ENCODE results near the gene MOSPD2.

The MOSPD2 gene

DNA sequence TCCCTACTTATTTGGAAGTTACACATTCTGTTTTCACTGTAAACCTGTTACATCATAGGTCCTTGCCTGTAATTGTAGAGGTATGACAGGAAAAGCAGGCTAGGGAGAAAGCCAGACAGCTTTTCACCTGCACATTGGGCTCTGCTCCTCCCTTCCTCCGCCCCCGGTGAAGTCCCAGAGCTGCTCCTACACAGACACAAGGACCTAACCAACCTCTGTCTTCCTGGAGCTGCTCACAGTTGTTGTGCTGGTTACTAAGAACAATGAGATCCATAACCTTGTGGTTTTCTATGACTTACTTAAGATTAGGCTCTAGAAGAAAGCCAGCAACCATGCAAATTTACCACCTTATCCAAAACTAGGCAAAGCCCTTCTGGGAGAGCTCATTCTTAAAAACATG is 40.0 kb downstream of the MOSPD2 start:
- no peak for DNase-seq

DNA sequence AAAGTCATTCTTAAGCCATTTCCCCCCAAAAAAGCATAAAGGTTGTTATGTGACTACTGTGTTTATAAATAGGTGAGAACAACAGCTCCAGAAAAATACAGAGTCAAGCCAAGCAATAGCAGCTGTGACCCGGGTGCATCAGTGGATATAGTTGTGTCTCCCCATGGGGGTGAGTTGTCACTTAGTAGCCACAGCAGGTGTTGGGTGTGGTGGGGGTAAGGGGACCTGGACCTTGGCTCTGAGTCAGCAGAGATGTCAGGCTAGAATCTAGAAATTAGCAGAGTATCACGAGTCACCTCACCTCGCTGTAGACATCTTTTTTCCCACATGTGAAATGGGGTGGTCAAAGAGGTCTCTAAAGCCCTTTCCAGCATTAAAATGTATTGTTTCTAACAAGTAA is 42.4 kb downstream of the MOSPD2 start:
- no peak for DNase-seq

DNA sequence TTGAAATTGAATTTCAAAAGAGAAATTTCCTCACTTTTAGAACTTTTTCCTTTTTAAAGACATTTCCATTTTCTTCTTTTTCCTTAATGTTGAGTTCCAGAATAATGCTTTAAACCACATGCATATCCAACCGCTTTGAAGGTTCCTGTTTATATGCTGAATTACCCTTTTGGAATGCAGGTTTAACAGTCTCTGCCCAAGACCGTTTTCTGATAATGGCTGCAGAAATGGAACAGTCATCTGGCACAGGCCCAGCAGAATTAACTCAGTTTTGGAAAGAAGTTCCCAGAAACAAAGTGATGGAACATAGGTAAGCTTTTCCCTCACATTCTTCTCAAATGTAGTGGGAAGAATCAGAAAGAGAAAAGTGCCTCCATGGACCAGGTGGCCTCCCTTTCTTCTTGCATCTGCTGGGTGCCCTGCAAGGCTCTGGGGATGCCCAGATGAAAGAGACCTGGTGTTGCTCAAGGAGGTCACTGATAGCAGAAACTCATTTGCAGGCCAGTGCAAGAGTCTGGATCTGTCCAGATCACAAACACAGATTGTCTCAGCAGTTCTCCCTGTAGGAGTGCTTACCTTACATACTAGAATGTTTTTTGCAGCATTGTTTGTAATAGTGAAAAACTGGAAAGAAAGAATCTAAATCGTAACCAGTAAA is 42.9 kb downstream of the MOSPD2 start:
- DNase-seq: no peak

DNA sequence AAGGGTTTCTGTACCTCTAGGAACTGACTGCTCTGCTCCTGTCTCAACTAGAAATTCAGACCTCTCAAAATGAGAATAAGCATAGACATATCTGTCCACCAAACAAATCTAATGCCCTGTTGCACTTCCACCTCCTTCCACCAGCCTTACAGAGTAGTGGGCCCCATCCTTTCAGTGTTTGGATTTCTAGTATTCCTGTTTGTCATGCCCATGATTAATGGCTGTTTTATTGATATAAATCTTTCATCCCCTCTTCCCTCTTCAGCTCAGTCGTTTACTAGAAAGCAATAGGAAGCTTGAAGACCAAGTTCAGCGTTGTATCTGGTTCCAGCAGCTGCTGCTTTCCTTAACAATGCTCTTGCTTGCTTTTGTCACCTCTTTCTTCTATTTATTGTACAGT is 46.2 kb downstream of the MOSPD2 start:
- no peak for DNase-seq

DNA sequence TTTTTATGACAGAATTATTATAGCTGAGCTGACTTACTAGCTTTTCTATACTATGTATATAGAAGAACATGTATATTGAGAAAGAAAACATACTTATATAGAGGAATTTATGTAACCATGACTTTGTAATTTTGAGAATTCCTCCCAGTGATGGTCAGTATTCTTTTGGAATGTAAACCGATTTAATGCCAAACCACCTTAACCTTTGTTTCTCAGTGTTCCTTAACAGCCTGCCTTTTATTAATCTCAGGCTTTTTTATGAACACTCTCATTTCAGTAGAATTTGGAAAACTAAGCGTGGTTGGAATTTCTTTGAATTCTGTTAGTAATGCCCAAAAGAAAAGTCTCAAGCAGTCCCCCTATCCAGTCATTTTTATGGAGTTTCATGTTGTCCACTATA is 47.0 kb downstream of the MOSPD2 start:
- DNase-seq: no peak

DNA sequence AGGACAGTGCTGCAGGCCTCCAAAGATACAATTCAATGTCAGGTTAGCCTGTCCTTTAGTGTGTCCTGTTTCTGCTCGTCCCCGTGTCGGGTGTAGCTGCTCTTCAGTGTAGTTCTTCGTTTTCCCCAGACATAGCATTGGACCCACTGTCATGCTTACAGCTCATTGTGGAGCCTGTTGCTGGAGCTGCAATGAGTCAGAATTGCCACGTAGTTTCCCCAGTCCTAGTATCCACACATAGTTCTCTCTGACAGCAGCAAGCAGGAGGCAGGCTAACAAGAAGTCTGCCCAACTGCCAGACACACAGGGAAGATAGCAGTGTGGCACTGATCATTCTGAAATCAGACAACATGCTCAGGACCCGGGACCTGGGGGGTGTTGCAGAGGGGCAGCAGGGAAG is 49.2 kb downstream of the MOSPD2 start:
- no peak for DNase-seq

DNA sequence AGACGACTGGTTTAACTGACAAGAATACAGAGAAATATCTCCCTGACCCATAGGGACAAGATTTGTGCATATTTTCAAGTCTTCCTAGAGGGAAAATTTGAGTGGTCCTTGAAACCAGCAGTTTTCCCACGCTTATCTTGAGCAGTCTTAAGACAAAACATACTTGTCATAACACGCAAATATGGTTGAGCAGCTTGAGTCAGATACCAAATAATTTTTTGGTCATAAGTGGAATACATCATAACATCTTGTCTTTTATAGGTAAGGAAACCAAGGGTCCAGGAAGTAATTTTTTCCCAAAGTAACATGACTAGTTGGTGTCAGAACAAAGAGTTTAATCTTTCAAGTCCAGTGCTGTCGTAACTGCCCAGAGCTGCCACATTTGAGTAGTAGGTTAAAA is 50.5 kb downstream of the MOSPD2 start:
- DNase-seq: no peak

DNA sequence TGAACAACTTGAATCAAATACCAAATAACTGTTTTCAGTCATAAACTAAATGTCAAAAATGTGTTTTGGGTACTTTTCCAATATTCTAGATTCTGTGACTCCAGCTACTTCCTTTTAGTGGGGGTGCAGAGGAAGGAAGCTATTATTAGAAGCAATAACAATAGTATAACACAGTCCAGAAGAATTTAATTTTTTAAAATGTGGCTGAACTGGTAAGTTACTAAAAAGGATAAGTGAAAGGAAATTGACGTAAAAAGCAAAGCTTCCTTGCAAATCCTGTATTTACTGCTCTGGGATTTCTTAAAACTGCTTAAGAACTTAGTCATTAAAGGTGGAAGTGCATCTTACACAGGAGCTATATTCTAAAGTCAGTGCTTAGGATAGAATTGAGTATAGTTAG is 53.2 kb downstream of the MOSPD2 start:
- DNase-seq: no peak

DNA sequence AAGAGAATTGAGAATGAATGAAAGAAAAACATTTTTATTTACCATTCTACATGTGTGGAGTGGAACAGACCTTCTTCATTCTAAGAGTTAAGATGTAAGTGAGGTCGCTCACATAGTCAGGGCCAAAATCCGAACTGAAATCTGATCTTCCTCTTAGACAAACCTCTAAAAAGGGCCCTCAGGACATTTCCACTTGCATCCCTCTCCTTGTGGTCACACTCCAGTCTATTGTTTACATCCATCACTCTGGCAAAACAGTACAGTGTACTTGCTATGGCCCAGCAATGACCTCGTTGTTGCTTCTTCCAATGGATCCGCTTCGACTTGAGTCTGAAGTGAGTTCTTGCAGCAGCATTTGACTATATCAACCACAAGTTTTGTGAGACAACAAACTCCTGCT is 54.2 kb downstream of the MOSPD2 start:
- DNase-seq: no peak

DNA sequence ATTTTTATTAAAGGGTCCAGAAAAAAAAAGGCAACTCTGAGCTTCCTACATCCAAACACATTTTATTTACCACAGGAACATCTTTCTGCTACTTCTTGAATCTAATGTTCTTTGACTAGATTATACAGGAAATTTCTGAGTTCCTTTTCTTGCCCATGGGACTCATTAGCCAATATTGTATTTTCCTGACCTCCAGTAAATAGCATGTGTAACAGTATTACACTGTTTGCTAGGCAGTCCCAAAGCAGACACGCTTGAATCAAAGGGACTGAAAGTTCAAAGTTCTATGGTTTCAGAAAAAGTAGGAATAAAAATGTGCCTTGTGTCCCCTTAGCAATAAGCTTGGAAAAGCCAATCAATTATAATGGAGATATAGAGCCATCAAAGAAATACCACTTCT is 57.4 kb downstream of the MOSPD2 start:
- no peak for DNase-seq

DNA sequence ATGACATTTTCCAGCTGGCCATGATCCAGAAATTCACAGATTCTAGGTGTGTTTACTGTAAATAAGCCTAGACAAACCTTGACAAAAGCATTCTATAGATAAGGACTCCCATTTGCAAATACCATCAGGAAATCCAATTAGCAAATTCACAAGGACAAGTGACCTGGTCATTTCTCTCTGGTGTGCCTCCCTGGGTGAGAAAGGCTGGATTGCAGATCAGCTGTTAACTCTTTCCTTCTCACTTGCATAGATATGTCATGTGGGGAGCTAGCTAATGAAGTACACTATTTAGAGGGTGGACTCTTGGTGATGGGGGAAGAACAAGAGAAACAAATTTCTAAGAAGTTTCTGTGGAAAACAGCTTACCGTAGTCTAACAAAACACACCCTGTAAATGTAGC is 58.9 kb downstream of the MOSPD2 start:
- DNase-seq: no peak

DNA sequence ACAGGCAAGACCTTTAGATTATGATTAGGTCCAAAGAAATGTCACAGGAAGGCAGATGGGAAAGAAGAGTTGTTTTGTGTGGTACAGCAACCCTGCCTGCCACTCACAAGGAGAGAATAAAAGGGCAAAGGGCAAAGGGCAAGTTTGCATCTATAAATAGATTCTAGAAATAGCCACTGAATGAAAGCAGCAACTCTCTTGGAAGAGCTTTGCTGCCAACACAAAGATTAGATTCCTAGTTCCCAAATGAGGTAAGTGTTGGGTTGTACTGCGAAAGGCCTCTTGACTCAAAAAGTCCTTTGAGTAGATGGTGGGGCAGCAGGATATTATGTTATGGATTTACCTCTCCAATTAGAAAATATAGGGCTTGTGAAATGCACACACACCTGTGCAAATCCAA is 61.2 kb downstream of the MOSPD2 start:
- DNase-seq: no peak

DNA sequence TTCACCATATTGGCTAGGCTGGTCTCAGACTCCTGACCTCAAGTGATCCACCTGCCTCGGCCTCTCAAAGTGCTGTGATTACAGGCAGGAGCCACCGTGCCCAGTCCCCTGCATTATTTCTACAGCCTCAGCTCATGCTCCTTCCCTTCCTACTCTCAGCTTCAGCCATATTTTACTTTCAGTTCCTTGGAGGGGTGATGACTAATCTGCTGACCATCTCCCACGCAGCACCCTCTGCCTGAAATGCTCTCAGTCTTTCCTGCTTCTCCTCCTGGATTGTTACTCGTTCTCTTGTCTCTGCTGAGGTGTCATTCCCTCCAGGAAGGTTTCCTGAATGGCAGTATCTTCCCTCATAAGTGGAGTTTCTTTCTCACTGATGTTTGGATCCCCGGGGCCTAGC is 63.3 kb downstream of the MOSPD2 start:
- DNase-seq: no peak

DNA sequence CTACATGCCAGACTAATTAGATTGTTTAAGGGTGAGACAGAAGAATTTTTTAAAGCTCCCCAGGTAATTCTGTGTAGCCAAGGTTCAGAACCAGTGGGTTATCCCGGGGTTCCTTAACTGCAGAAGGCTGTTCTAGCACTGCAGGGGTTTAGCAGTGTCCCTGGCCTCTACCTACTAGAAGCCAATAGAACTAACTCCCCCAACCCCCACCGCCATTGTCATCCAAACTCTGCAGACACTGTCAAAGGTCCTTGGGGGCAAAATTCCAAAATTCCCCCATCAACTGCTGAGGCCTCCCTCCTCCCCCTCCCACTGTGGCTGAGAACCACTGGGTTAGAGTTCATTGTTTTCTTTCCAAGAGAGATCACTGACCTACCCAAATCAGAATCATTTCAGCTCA is 66.4 kb downstream of the MOSPD2 start:
- DNase-seq: no peak

DNA sequence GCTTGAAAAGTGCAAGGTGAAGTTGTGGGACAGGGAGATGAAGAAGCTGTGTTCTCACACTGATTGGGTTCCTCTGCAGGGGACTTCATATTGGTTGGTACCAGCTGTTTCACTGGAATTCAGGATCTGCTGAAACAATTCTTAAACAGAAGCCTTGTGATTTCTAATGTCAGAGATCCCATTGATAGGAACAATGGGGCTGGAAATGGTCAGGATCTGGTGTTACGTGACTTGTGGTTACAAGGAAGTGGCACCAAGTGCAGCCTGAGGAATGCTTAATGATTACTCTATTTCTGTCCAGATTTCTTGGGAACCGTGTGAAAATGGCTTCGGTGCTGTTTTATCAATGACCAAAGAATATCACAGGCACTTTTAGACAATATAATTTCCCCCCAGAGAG is 68.1 kb downstream of the MOSPD2 start:
- no peak for DNase-seq

DNA sequence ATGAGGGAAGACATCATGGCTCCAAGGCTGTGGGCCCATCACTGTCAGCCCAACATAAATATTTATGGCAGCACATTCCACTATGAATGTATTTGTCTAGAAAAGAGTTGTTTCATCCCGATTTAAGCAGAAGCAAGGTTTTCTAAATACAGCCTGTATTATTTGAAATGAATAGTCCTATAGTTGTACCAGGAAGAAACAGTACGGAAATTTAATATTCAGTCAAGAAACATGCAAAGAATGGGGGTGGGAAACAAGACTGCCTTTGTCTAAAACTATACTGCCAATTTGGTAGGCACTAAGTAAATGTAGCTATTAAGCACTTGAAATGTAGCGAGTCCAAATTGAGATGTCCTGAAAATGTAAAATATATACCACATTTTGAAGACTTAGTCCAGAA is 69.1 kb downstream of the MOSPD2 start:
- DNase-seq: no peak

DNA sequence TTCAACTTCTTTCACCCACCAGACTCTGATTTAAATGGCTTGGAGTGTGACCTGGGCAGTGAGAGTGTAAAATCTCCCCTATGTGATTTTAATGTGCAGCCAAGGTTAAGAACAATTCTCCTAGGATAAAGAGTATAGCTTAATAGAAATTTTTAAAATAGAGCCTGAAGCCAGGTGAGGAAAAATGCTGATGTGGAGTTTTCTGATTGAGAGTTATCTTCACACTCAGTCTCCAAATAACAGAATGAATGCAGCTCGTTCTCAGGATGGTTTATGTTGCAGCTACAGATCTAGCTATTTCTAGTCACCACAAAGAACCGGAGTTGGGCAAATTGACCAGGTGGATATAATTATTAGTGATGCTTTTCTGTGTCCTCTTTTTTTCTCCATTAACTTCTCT is 70.7 kb downstream of the MOSPD2 start:
- DNase-seq: no peak

DNA sequence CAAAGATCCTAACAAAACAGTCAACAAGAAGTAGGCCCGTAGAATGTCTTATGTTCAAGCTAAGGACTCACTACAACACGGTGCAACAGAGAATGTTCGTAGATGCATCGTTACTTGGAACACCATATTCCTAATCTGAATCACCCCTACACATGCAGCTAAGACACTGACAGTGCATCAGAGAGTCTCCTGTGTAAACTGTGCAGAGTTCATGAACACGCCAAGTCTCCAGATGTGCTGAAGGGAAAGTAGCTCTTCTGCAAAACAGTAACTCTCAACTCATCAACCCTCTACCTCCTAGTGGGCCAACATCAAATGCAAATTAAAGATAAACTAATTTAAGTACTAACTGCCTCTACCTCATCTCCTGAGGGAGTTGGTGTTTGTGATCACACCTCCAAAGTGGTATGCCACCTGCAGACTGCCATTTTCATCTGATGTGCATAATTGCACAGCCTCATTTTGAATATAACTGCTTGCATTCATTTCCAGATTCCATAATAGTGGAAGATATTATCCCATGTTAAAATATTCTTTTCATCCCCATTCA is 73.5 kb downstream of the MOSPD2 start:
- no peak for DNase-seq

DNA sequence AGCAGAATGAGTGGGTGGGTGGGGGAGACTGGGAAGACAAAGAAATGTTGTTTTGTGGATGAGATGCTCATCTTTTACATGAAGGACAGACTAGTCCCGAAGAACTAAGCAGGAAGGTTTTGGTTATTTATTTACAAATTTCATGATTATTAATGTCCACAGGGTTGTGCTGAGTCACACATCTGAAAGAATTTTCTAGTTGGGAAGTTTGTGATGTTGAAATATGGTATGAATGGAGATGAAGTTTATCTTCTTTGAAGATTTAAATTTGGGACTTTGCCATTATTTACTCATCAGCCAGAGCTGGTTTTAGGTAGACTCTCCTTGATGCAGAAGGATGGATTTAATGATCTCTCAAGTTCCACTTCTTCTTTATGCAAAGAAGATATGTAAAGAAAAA is 75.5 kb downstream of the MOSPD2 start:
- DNase-seq: no peak

DNA sequence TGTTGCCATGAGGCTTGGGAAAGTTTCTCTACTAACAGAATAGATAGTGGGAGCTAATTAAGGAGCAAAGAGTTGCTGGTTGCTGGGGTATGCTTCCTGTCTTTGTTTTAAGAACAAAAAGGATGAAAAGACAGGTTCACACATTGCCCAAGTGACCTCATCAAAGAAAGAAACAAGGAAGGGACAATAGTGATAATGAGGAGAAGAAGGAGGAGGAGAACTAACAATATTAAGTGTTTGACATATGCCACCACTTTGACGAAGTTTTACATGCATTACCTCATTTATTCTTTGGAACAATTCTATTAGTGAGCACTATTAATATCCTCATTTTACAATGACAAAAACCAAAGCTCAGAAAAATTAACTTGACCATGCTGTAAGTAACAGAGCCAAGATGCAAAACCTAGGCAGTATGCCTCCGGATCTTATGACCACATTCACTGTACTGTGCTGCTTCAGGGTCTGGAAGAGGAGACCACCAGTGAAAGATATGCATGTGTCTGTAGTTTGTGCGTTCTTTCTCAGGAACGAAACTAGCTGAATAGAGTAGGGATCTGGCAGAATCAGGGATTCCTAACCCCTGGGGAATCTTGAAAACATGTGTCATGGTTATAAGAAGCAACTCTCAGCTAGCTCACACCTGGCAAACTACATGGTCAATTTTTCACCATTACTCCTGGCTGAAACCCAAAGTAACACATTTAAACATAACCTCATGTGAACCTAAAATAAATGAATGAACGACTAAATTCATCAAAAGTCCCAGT is 83.8 kb downstream of the MOSPD2 start:
- no peak for DNase-seq

DNA sequence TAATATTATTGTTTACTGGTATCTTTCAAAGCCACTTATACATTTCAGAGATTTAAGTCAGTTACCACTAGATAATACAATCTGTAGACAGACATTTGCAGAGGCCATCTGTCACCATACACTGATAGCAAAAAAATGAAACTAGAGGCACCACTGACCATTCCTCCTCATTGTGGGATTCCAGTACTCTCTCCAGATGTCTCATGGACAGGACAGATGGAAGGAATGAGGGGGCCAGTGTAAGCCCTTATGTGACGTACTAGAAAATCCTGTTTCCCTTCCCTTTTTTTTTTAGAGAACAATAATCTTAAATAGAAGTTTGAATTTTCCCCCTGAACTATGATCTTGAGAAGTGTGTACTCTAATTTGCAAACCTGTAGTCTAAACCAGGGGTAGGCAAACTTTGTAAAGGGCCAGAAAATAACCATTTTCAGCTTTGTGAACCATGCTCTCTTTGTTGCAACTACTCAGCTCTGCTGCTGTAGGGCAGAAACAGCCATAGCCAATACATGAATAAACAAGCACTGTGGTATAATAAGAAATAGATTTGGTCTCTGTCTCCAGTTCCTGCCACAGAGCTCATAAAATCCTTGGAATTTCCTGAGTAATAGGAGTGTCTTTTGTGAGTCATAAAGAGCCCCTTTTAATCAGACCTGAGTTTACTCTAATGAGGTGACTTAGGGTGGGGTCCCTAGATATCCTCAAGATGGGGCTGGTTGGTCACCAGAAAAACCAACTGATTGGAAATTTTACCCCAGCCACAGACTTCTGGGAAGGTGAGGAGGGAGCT is 90.4 kb downstream of the MOSPD2 start:
- no peak for DNase-seq

DNA sequence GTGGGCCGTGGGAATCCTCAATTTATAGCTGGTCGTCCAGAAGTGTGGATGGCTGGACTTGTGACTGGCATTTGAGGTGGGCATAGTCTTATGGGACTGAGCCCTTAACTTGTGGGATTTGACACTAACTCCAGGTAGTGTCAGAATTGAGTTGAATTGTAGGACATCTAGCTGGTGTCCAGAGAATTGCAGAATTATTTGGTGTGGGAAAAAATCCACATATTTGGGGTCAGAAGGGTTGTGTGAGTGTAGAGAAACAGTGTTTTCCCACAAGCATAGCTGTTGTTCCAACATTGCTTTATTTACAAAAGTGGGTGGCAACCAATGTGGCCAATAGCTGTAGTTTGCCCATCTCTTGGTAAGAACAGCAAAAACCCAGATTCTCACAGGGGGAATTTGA is 91.3 kb downstream of the MOSPD2 start:
- no peak for DNase-seq
